Psoas muscle (tissue), 8 donors: ENCODE measurements around the gene TAMM41. TPM values are rescaled to one million over a fixed set of nuclear protein-coding genes. Genes with fewer than 3 reads are reported as not detected.

Source experiments
- ATAC-seq, 4 donors: fragments of 200-7000 bp; cut with Tn5 transposase; one replicate each; pipeline ENCODE4 v1.9.1; 2020; ENCODE audit warnings: moderate library complexity in 3 of 4, mild to moderate bottlenecking in 2 of 4
- DNase-seq, 2 donors: peaks; one replicate each; pipeline ENCODE4 v3.0.0-alpha.2; 2020
- H3K27ac ChIP-seq: fragments of 200-600 bp; one replicate; pipeline ENCODE4 v1.8.0; 2022
- H3K27me3 ChIP-seq, 3 donors: fragments of 200-600 bp in 1 of 3; one replicate each; pipeline versions ENCODE4 v1.6.1 to v1.8.0; 2013 to 2022; ENCODE audit warnings: low read length in 2 of 3, mild to moderate bottlenecking in 2 of 3, moderate library complexity in 1 of 3; ENCODE audit not compliant: insufficient read depth in 3 of 3
- H3K36me3 ChIP-seq, 2 donors: fragments of 200-600 bp in 1 of 2; one replicate each; pipeline versions ENCODE4 v1.6.1 to v1.8.0; 2013 to 2022; ENCODE audit warnings: low read depth in 1 of 2, mild to moderate bottlenecking in 1 of 2, moderate library complexity in 1 of 2; ENCODE audit not compliant: insufficient read depth in 1 of 2
- H3K4me1 ChIP-seq: fragments of 200-600 bp; one replicate; pipeline ENCODE4 v1.8.0; 2022
- H3K4me3 ChIP-seq: fragments of 200-600 bp; one replicate; pipeline ENCODE4 v1.8.0; 2022; ENCODE audit warnings: mild to moderate bottlenecking
- H3K9me3 ChIP-seq: fragments of 200-600 bp; one replicate; pipeline ENCODE4 v1.8.0; 2022
- CTCF ChIP-seq: fragments of 200-600 bp; IDR thresholded peaks from one replicate; pipeline ENCODE4 v1.8.0; 2022; ENCODE audit warnings: antibody characterized with exemption
- WGBS, 3 donors: extraction: QIAGEN DNeasy Blood & Tissue Kit; methylation state at CpG; one replicate each; pipeline versions ENCODE4 v1.1.6 to v1.1.7; 2013; 5-methylcytosine and 5-hydroxymethylcytosine counted together
- intact Hi-C, 2 donors: fragments of 100-400 bp; cut with DNase I; formaldehyde crosslinking; loops; one replicate each; pipeline versions ENCODE4 v1.11.0 to v1.14.2; 2022
- polyA plus RNA-seq, 3 donors: library from polyadenylated mRNA; stranded (reverse); fragments of 200-250 nt; gene quantifications; one replicate each; pipeline ENCODE4 v1.2.3, GENCODE V29; 2013
- total RNA-seq, 4 donors: library from RNA; stranded (reverse); fragmentation: NEBNext Ultra II Directional in 2 of 4; extraction: Animal tissue kit (Norgen Biotek cat#: 25700) in 2 of 4; gene quantifications; one replicate each; pipeline versions ENCODE4 v1.2.1 to v1.2.4, GENCODE V29; 2021 to 2023
- donor health status: healthy with polysubstance abuse.
- donor health status: DM: no; HTN: no; CAD: no; lungs with moderate emphysema.
- donor health status: Bipolar disorder and iron deficiency.
- donor health status: healthy.
- donor health status: DM: yes; HTN: yes; CAD: no.
- donor health status: DM: no; HTN: no; CAD: no.
- donor health status: DM: no; HTN: no; CAD: no.
- donor health status: DM: yes; HTN: yes; CAD: no.

TAMM41 gene
- total and polyA plus RNA-seq, 7 donors, result 5.8 to 13.1 (median 7.8) TPM

GRCh38 chr3:11803977-11804892 is 42.5 kb downstream of the TAMM41 start:
- TF ChIP-seq CTCF, result peak; percentile 79
- ATAC-seq, result peak; percentile 68 to 92 (median 79)
- H3K9me3 ChIP-seq, result no peaks in the 10 kb centered on the region
- DNase-seq, result peak; percentile 21 to 59
- H3K27ac ChIP-seq, result no peak overlapping the region
- peaks cover 9 to 68% of the 10 kb centered on the region in 2 donors for H3K36me3 ChIP-seq
- WGBS, 3 donors, result 49 to 53% (median 50%) methylated on average over 2 of the region's 2 CpGs
- no peaks in the 10 kb centered on the region for H3K27me3 ChIP-seq
- no peak overlapping the region for H3K4me3 ChIP-seq
- intact Hi-C loops, result loop anchor here (2.0 to 5.0 kb wide), 2 partner anchors 147 to 425 kb away; no protein-coding TSS in a partner anchor
- H3K4me1 ChIP-seq, result no peaks in the 10 kb centered on the region

- no peak for ATAC-seq
- intact Hi-C loops, result loop anchor here (5.0 kb wide), 1 partner anchor 142 kb away; no protein-coding TSS in a partner anchor
- no peaks in the 10 kb centered on the region for H3K9me3 ChIP-seq
- H3K27me3 ChIP-seq, result no peaks in the 10 kb centered on the region
- WGBS, 3 donors, result 93 to 98% (median 94%) methylated on average over 1 of the region's 1 CpG
- H3K4me1 ChIP-seq, result no peaks in the 10 kb centered on the region
- H3K27ac ChIP-seq, result no peak overlapping the region
- no peak for TF ChIP-seq CTCF
- no peak for DNase-seq
- no peak overlapping the region for H3K4me3 ChIP-seq
- H3K36me3 ChIP-seq, result peaks cover 0 to 62% of the 10 kb centered on the region in 2 donors
Measured at GRCh38 chr3:11799791-11800190, 46.9 kb downstream of the TAMM41 start.

GRCh38 chr3:11794927-11795326 is 51.8 kb downstream of the TAMM41 start:
- H3K27ac ChIP-seq, result no peak overlapping the region
- intact Hi-C loops, result no loop called here
- H3K4me1 ChIP-seq, result no peaks in the 10 kb centered on the region
- DNase-seq, result no peak
- H3K4me3 ChIP-seq, result no peak overlapping the region
- WGBS, 3 donors, result 96 to 99% (median 97%) methylated on average over 2 of the region's 2 CpGs
- ATAC-seq, result no peak
- peaks cover 0 to 83% of the 10 kb centered on the region in 2 donors for H3K36me3 ChIP-seq
- no peaks in the 10 kb centered on the region for H3K27me3 ChIP-seq
- TF ChIP-seq CTCF, result no peak
- no peaks in the 10 kb centered on the region for H3K9me3 ChIP-seq

- WGBS, 3 donors, result 88 to 94% (median 92%) methylated on average over 6 of the region's 6 CpGs
- Histone ChIP-seq H3K27me3 (no peaks in the 10 kb centered on the region), H3K36me3 (peaks cover 9 to 92% of the 10 kb centered on the region in 2 donors), H3K27ac (no peak overlapping the region), H3K4me1 (no peaks in the 10 kb centered on the region), H3K4me3 (no peak overlapping the region), H3K9me3 (no peaks in the 10 kb centered on the region)
- intact Hi-C loops, result no loop called here
- ATAC-seq, result no peak
- TF ChIP-seq CTCF, result no peak
- DNase-seq, result no peak
Measured at GRCh38 chr3:11791339-11792200, 55.1 kb downstream of the TAMM41 start.
